Stimulated activated CD8-positive, alpha-beta memory T cell treated with anti-CD3 and anti-CD28 coated beads, Interleukin-15, amount 100 ng/mL, for 48 hours (primary cell): Measurements from ENCODE around the gene ENTPD2.
"Not testable (repeated sequence)": the region's sequence is repeated elsewhere in the genome, so short reads cannot be mapped to it uniquely, and the experiment has no call there.

Experiments used
- DNase-seq, 2 donors: peaks; one replicate each; pipeline ENCODE4 v3.0.0-alpha.2; 2020; ENCODE audit warnings: low read depth in 2 of 2

Gene ENTPD2

GRCh38 chr9:137015976-137016375 lies 37.9 kb downstream of the ENTPD2 start:
- DNase-seq = no peak

DNA sequence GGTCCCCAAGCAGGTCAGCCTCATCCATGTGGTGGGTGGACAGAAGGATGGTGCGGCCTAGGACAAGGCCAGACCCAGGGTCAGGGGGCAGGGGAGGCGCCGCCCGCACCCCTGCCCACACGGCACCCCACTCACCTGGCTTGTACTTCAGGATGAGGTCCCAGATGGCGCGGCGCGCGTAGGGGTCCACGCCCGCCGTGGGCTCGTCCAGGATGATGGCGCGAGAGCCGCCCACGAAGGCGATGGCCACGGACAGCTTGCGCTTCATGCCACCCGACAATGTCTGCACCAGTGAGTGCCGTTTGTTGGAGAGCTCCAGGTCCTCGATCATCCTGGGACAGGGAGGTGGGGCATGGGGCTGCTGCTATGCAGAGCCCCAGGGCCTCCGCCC lies 38.3 kb downstream of the ENTPD2 start:
- DNase-seq = no peak

DNA sequence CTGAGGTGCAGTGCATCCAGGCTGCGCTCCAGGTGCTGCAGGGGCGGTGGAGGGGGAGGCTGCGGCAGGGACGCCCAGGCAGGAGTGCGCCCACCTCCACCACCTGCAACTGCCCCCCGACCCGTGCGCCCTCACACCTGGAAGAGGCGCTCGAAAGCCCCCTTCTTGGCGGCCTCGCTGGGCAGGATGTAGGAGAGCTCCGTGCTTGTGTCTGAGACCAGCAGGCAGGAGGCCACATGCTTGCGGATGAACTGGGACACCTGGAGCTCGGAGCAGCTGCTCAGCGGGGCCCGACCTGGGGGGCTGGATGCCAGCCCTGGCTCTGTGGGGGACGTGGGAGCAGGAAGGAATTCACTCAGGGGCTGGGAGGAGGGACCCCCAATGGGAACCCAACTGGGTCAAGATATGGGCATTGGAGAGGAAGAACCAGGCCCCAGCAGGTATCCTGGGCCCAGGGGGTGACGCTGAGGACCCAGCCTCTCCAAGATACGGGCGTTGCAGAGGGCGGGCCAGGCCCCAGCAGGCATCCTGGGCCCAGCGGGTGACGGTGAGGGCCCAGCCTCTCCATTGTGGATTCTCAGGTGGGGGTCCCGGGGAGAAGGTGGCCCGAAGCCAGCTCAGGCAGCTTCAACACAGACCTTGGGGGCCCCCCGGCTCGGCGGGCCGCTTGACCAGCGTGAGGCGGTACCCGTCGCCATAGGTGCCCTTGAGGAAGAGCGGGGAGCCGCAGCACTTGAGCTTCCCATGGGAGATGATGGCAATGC lies 38.9 kb downstream of the ENTPD2 start:
- no peak for DNase-seq

- DNase-seq = no peak
Measured at GRCh38 chr9:137014166-137014565, 39.7 kb downstream of the ENTPD2 start.

GRCh38 chr9:137013571-137013940 lies 40.3 kb downstream of the ENTPD2 start:
- DNase-seq = no peak

- DNase-seq = no peak
Measured at GRCh38 chr9:137012694-137013570, 40.9 kb downstream of the ENTPD2 start.

- DNase-seq = no peak
Measured at GRCh38 chr9:137011907-137012675, 41.8 kb downstream of the ENTPD2 start.

DNA sequence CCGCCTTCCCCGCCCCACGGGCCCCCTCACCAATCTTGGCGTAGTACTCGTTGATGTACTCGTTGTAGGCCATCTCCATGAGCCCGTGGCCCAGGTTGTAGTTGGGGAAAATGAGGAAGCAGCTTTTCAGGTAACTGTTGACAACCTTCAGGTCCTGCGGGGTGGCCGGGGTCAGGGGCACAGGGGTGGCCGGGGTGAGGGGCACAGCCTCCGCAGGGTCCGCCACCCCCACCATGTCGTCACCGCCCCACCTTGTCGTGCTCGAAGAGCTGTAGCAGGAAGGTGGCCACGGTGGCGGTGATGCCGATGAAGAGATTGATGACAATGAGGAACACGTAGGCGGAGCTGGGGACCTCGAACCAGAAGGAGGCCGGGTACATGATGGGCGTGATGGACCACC lies 42.7 kb downstream of the ENTPD2 start:
- no peak for DNase-seq

- no peak for DNase-seq
Measured at GRCh38 chr9:137009938-137010732, 43.7 kb downstream of the ENTPD2 start.

- no peak for DNase-seq
Measured at GRCh38 chr9:137009217-137009616, 44.6 kb downstream of the ENTPD2 start.

DNA sequence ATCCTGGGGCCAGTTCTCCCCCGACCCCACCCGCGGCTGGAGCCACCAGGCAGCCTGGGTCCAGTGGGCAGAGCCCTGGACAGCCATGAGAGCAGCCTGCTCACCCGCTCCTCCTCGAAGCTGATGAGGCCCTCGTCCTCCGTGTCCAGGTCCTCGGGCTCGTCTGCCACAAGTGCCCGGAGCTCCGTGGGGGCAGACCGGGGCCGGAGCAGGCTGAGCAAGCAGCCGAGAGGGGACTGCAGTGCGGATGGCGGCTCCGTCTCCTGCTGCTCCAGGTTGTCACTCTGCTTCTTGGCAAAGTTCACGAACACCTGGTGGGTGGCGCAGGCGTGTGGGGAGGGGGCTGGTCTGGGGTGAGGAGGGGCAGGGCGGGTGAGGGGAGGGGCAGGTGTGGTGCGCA lies 45.5 kb downstream of the ENTPD2 start:
- no peak for DNase-seq

DNA sequence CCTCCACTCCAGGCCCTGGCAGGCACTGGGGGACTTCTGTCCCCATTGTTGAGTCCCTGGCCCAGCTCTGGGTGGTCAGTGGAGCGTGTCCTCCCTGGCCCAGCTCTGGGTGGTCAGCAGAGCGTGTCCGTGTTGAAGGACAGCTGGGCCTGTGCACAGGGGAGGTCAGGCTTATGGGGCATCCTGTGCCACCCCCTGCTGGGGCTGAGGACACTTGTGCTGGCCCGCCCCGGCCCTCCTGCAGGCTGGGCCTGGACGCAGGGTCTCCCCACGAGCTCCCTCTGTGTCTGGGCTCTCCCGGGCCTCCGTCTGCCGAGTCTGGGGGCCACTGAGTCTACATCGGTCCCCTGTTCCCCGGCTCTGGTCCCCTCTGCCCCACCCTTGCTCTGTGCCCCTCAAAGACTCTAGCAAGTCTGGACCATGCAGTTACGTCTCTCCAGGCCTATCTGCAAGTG lies 46.0 kb downstream of the ENTPD2 start:
- DNase-seq = no peak

DNA sequence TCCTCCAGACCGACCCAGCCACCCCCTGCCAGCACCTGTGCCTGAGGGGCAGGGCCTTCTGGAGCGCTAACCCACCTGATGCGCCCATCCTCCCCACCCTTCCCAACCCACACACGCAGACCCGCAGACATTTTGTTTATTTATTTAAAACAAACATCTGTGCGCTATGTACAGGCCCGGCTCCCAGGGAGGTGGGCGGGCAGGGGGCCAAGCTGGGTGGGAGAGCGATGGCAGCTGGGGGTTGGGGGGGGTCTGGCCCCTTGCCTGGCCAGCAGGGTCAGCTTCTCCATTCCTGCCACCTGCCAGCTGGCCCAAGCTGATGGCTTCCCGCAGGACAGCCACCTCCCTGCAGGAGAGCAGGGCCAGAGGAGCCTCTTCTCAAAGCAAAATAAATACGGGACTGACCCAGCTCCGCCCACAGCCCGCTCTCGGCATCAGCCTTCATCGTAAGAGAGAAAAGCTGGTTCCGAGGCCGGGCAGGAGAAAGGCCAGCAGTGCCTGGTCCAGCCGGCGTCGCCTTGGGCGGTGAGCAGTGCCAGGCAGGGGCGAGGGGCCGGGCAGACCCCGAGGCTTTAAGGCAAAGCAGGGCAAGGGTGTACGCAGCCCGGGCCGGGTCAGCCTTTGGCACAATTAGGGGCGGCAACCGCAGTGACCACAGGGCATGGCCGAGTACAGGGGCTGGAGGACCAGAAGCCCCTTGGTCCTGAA lies 46.6 kb downstream of the ENTPD2 start:
- DNase-seq = no peak

- DNase-seq = no peak
Measured at GRCh38 chr9:137006116-137007003, 47.5 kb downstream of the ENTPD2 start.

DNA sequence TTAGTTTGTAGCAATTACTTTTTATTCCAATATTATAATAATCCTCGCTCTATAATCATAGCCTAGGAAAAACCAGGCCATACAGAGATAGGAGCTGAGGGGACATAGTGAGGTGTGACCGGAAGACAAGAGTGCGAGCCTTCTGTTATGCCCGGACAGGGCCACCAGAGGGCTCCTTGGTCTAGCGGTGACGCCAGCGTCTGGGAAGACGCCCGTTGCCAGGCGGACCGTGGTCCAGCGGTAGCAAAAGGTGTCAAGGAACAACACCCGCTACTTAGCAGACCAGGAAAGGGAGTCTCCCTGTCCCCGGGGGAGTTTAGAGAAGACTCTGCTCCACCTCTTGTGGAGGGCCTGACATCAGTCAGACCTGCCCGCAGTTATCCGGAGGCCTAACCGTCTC lies 49.6 kb downstream of the ENTPD2 start:
- not testable (repeated sequence) for DNase-seq

DNA sequence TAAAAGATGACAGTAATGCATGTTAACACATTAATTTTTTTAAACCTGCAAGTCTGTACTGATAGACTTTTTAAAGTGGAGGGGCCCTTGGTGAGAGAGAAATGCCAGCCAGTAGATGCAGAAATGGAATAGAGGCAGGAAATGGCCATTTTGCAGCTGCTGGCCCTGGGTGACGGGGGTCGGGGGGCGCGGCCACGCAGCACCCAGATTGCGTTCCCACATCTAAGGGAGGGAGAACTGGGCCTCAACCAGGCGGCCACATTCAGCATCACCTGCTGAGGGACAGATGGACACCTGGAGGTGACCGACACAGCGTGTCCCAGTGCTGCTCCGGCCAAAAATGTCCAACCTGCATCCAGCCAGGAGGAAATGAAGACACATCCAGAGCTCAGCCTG lies 51.2 kb downstream of the ENTPD2 start:
- DNase-seq = no peak

DNA sequence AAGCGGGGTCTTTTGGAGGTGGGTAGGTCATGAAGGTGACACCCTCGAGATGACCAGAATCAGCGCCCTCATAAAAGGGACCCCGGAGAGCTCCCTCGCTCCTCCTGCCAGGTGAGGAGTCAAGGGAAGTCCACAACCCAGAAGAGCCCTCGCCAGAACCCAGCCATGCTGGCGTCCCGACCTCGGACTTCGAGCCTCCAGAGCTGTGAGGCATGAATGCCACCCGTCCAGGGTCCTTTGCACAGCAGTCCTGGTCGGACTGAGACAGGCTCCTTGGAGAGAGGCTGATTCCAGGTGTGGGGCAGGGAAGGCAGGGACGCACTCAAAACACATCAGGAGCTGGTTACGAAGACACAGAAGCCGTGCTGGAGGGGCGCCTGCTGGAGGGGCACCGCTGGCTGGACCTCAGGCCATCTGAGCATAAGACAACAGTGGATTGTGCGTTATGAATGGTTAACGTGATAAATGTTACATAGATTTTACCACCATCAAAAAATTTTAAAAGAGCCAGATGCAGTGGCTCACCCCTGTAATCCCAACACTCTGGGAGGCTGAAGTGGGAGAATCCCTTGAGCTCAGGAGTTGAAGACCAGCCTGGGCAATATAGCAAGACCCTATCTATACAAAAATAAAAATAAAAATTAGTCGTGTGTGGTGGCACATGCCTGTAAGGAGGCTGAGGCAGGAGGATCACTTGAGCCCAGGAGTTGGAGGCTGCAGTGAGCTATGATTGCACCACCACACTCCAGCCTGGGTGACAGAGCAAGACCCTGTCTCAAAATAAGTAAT lies 51.8 kb downstream of the ENTPD2 start:
- DNase-seq = no peak

GRCh38 chr9:137000177-137000930 lies 53.5 kb downstream of the ENTPD2 start:
- DNase-seq = peak in 1 of 2 donors; percentile 47
